ENCODE measurements around the gene ZNRF3.

DNA sequence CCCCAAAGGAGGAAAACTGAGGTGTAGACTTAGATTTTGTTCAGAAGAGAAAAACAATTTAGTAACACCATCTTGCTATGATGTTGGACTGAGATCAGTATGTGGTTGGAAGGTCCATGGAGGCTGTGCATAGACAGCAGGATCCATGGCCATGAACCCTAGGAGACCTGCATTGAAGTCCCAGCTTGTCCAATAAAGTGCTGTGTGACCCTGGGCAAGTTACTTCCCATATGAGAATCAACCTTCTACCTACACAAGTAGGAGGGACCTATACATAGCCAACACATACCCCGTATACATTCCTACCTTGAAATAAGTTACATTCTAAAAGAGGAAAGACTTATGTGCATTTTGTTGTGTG is 27.3 kb upstream of the ZNRF3 start:
- TF ChIP-seq, protein P1, sequence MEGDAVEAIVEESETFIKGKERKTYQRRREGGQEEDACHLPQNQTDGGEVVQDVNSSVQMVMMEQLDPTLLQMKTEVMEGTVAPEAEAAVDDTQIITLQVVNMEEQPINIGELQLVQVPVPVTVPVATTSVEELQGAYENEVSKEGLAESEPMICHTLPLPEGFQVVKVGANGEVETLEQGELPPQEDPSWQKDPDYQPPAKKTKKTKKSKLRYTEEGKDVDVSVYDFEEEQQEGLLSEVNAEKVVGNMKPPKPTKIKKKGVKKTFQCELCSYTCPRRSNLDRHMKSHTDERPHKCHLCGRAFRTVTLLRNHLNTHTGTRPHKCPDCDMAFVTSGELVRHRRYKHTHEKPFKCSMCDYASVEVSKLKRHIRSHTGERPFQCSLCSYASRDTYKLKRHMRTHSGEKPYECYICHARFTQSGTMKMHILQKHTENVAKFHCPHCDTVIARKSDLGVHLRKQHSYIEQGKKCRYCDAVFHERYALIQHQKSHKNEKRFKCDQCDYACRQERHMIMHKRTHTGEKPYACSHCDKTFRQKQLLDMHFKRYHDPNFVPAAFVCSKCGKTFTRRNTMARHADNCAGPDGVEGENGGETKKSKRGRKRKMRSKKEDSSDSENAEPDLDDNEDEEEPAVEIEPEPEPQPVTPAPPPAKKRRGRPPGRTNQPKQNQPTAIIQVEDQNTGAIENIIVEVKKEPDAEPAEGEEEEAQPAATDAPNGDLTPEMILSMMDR (IDR thresholded peaks at IDR 0.05), result no peak
- TF ChIP-seq POLR2A (IDR thresholded peaks at IDR 0.05), result no peak
